ENCODE measurements around the gene RAB12.
A peak's percentile ranks its signal among the peaks of the same experiment; 100 is the strongest.
"Not testable (repeated sequence)": the region's sequence is repeated elsewhere in the genome, so short reads cannot be mapped to it uniquely, and the experiment has no call there.

The RAB12 gene

DNA sequence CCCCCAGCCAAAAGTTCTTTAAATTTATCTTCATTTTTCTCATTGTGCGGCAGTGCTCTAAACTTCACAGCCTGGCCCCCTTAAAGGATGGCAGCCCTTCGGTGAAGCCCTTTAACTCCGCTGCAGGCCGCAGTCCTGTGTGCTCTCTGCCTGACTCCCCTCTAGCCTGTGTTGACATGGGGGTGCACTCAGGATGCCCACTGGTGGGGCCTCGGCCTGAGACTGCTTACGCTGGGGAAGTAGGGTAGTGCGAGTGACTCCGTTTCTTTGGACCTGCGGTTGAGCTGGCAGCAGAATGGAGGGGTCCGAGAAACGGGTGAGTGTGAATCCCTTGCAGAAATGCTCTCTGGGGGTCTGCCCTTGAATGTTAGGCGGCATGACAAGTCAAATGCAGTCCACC is 5.6 kb downstream of the RAB12 start:
- H3K4me3 ChIP-seq (ENCODE audit: low read depth, low read length) = 0 out of 2 replicates have a peak overlapping the region, but pooled peaks have one; percentile 14
- H3K9ac ChIP-seq (ENCODE audit: low read depth, low read length) = peak overlapping the region; percentile 15; the same call in 1 of the 2 replicates
- peak overlapping the region; percentile 84 for H3K27ac ChIP-seq (ENCODE audit: low read depth, low read length)
- H3K4me1 ChIP-seq (ENCODE audit: control insufficient read depth, insufficient read depth, low read length) = peaks cover 75% of the 10 kb centered on the region
- H3K36me3 ChIP-seq (ENCODE audit: control insufficient read depth, insufficient read depth, low read length) = peaks cover 14% of the 10 kb centered on the region; the same call in 1 of the 2 replicates
- H3K9me3 ChIP-seq (ENCODE audit: control insufficient read depth, insufficient read depth, low read length) = no peaks in the 10 kb centered on the region
- no peaks in the 10 kb centered on the region for H3K27me3 ChIP-seq (ENCODE audit: control insufficient read depth, insufficient read depth, low read length)

DNA sequence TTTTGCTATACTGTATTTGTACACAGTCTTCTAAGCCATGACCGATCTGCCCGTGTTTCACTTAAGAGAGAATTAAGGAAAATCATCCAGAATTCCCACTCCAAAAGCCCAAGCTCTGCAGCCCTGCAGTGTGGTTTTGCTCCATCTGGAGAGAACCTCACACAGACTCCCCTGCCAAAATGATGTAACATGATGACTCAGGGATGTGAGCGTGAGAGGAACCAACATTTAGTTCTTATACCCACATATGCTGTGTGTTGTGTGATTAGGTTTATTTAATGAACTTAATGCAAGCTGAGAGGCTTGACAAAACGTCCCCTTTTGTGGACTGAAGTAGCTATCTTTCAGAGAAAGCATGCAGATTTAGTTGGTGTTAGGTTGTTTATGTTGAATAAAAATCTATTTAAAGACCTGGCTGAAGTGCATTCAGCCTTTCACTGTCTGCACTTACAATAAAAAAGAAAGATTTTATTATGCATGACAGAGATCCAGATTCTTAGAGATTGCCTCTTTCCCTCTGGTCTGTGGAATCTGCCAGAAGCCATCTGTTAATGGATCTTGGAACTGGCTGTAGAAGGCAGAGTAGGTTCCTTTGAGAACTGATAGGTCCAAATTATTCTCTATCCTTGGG is 6.3 kb downstream of the RAB12 start:
- Histone ChIP-seq H3K36me3 (ENCODE audit: control insufficient read depth, insufficient read depth, low read length) (peaks cover 14% of the 10 kb centered on the region; the same call in 1 of the 2 replicates), H3K4me1 (ENCODE audit: control insufficient read depth, insufficient read depth, low read length) (peaks cover 81% of the 10 kb centered on the region), H3K27me3 (ENCODE audit: control insufficient read depth, insufficient read depth, low read length) (no peaks in the 10 kb centered on the region), H3K9me3 (ENCODE audit: control insufficient read depth, insufficient read depth, low read length) (no peaks in the 10 kb centered on the region), H3K9ac (ENCODE audit: low read depth, low read length) (peak overlapping the region; percentile 15), H3K27ac (ENCODE audit: low read depth, low read length) (peak overlapping the region; percentile 84), H3K4me3 (ENCODE audit: low read depth, low read length) (peak overlapping the region; percentile 14)

DNA sequence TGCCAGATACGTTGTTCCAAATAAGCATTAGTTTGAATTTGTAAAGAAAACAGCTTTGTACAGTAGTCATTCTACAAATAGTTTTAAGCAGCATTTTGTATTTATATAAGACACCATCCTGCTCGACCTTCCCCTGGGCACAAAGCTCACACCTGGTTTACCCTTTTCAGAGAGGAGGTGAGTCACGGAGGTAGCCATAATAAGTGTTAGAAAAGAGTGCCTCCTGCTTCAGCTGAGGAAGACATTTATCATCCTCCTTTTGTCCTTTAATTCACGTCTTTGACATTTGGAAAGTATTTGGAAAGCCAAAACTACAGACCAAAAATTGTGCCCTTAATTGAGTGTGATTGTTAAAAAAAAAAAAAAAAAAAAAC is 6.8 kb downstream of the RAB12 start:
- Histone ChIP-seq H3K27ac (ENCODE audit: low read depth, low read length) (peak overlapping the region; percentile 84), H3K4me1 (ENCODE audit: control insufficient read depth, insufficient read depth, low read length) (peaks cover 81% of the 10 kb centered on the region), H3K4me3 (ENCODE audit: low read depth, low read length) (peak overlapping the region; percentile 14; the same call in 1 of the 2 replicates)

DNA sequence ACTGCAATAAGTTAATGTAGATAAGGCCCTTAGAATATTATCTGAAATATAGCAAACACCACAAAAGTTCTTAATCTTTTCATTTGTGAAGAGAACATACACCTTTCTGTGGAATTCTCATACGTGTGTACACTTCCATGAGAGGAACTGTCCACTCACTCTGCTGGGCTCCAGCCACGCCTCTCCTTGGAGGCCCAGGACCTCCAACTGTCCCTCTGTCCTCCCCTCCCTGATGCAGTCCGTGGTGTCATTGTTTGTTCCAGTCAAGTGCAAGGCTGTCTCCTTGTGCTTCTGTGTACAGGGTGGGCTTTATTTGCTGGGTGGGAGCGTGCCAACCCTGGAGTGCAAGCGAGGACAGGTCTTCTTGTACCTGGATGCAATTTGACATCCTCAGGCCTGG is 8.7 kb downstream of the RAB12 start:
- Histone ChIP-seq H3K4me1 (ENCODE audit: control insufficient read depth, insufficient read depth, low read length) (peaks cover 75% of the 10 kb centered on the region), H3K27me3 (ENCODE audit: control insufficient read depth, insufficient read depth, low read length) (no peaks in the 10 kb centered on the region), H3K27ac (ENCODE audit: low read depth, low read length) (no peak overlapping the region), H3K9me3 (ENCODE audit: control insufficient read depth, insufficient read depth, low read length) (no peaks in the 10 kb centered on the region), H3K4me3 (ENCODE audit: low read depth, low read length) (no peak overlapping the region), H3K9ac (ENCODE audit: low read depth, low read length) (no peak overlapping the region), H3K36me3 (ENCODE audit: control insufficient read depth, insufficient read depth, low read length) (peaks cover 7% of the 10 kb centered on the region; the same call in 1 of the 2 replicates)

More for the DNA sequence above, 6.8 kb downstream of the RAB12 start:
- Histone ChIP-seq H3K9ac (ENCODE audit: low read depth, low read length) (peak overlapping the region; percentile 15; the same call in 1 of the 2 replicates), H3K27me3 (ENCODE audit: control insufficient read depth, insufficient read depth, low read length) (no peaks in the 10 kb centered on the region), H3K9me3 (ENCODE audit: control insufficient read depth, insufficient read depth, low read length) (no peaks in the 10 kb centered on the region), H3K36me3 (ENCODE audit: control insufficient read depth, insufficient read depth, low read length) (peaks cover 14% of the 10 kb centered on the region; the same call in 1 of the 2 replicates)

DNA sequence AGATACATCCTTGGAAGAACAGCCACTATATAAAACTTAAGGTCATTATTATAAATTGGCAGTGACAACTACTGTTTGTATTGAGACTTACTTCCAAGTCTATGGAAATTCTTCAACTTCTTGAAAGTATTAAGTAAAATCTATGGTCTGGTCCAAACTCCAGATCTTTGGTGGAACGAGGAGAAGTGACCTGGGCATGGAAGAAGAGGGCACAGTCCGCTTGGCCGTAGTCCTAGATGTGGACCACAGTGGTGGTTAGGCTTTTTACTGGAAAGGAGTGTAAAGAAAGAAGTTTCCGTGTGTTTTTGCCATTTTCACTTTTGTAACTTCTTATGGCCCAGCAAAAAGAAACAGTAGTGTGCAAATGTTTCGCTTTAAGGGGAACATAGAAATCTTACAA is 9.8 kb downstream of the RAB12 start:
- Histone ChIP-seq H3K4me1 (ENCODE audit: control insufficient read depth, insufficient read depth, low read length) (peaks cover 75% of the 10 kb centered on the region), H3K36me3 (ENCODE audit: control insufficient read depth, insufficient read depth, low read length) (0 out of 2 replicates have a peak, but pooled peaks cover 3% of the 10 kb centered on the region), H3K9ac (ENCODE audit: low read depth, low read length) (no peak overlapping the region), H3K27ac (ENCODE audit: low read depth, low read length) (peak overlapping the region; percentile 29), H3K27me3 (ENCODE audit: control insufficient read depth, insufficient read depth, low read length) (no peaks in the 10 kb centered on the region), H3K9me3 (ENCODE audit: control insufficient read depth, insufficient read depth, low read length) (no peaks in the 10 kb centered on the region), H3K4me3 (ENCODE audit: low read depth, low read length) (no peak overlapping the region)

DNA sequence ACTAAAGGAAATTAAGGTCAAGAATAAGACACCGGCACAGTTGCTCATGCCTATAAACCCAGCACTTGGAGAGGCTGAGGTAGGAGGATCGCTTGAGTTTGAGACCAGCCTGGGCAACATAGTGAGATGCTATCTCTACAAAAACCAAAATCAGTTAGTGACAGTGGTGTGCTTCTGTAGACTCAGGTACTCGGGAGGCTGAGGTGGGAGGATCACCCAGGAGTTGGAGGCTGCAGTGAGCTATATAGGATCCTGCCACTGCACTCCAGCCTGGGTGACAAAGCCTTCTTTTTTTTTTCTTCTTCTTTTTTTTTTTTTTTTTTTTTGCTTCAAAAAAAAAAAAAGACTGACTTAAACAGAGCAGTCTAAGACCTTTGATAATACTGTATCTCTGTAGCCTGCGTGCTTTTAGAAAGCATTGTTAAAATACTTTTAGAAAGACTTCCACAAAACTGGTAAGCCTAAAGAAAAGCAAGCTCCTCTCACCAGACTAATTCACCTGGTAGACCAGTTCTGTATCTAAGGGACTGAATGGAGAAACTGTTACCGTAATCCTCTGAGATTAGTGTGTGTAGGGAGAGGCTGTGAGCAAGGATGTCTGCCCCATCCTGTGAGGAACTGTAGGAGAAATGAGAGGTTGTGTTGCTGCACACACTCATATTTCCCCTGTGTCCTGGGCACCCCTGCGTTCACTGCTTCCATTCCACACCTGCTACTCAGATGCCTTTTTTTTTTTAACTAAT is 10.8 kb downstream of the RAB12 start:
- peak overlapping the region; percentile 98 for H3K27ac ChIP-seq (ENCODE audit: low read depth, low read length)
- H3K27me3 ChIP-seq (ENCODE audit: control insufficient read depth, insufficient read depth, low read length) = no peaks in the 10 kb centered on the region
- H3K9me3 ChIP-seq (ENCODE audit: control insufficient read depth, insufficient read depth, low read length) = no peaks in the 10 kb centered on the region
- peaks cover 8% of the 10 kb centered on the region for H3K36me3 ChIP-seq (ENCODE audit: control insufficient read depth, insufficient read depth, low read length)
- H3K9ac ChIP-seq (ENCODE audit: low read depth, low read length) = no peak overlapping the region
- H3K4me3 ChIP-seq (ENCODE audit: low read depth, low read length) = no peak overlapping the region
- peaks cover 76% of the 10 kb centered on the region for H3K4me1 ChIP-seq (ENCODE audit: control insufficient read depth, insufficient read depth, low read length)

DNA sequence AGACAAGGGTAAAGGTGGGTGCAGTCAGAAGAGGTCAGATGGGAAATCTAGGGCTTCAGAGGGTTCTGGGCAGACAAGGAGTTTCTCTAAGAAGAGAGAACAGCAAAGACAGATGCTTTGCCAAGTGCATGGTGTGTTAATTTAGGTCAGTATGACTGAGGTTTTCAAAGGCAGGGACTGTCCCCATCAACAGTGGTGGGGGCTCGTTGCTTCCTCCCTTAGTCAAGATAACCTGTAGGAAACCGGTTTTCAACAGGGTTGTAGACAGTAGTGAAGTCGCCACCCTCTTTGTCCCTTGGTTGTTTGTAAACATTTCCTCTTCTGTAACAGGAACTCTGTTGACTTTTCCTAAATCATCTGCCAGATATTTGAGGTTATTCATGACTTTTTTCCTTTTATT is 11.6 kb downstream of the RAB12 start:
- Histone ChIP-seq H3K9ac (ENCODE audit: low read depth, low read length) (no peak overlapping the region), H3K9me3 (ENCODE audit: control insufficient read depth, insufficient read depth, low read length) (no peaks in the 10 kb centered on the region), H3K4me1 (ENCODE audit: control insufficient read depth, insufficient read depth, low read length) (peaks cover 75% of the 10 kb centered on the region), H3K27me3 (ENCODE audit: control insufficient read depth, insufficient read depth, low read length) (no peaks in the 10 kb centered on the region), H3K27ac (ENCODE audit: low read depth, low read length) (peak overlapping the region; percentile 98), H3K4me3 (ENCODE audit: low read depth, low read length) (peak overlapping the region; percentile 55; the same call in 1 of the 2 replicates), H3K36me3 (ENCODE audit: control insufficient read depth, insufficient read depth, low read length) (peaks cover 17% of the 10 kb centered on the region)

DNA sequence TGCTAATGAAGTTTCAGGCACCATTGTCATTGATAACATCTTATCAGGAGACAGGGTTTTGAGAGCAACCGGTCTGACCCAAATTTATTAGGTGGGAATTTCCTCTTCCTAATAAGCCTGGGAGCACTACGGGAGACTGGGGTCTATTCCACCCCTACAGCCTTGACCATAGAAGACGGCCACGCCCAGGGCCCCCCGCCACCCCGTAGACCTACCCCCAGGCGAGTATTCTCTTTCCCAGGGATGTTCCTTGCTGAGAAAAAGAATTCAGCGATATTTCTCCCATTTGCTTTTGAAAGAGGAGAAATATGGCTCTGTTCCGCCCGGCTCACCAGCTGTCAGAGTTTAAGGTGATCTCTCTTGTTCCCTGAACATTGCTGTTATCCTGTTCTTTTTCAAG is 13.4 kb downstream of the RAB12 start:
- H3K27me3 ChIP-seq (ENCODE audit: control insufficient read depth, insufficient read depth, low read length); H3K9ac ChIP-seq (ENCODE audit: low read depth, low read length); H3K9me3 ChIP-seq (ENCODE audit: control insufficient read depth, insufficient read depth, low read length): not testable (repeated sequence)
- Histone ChIP-seq H3K36me3 (ENCODE audit: control insufficient read depth, insufficient read depth, low read length) (peaks cover 32% of the 10 kb centered on the region), H3K4me1 (ENCODE audit: control insufficient read depth, insufficient read depth, low read length) (peaks cover 79% of the 10 kb centered on the region), H3K4me3 (ENCODE audit: low read depth, low read length) (peak overlapping the region; percentile 23; the same call in 1 of the 2 replicates), H3K27ac (ENCODE audit: low read depth, low read length) (peak overlapping the region; percentile 98)

DNA sequence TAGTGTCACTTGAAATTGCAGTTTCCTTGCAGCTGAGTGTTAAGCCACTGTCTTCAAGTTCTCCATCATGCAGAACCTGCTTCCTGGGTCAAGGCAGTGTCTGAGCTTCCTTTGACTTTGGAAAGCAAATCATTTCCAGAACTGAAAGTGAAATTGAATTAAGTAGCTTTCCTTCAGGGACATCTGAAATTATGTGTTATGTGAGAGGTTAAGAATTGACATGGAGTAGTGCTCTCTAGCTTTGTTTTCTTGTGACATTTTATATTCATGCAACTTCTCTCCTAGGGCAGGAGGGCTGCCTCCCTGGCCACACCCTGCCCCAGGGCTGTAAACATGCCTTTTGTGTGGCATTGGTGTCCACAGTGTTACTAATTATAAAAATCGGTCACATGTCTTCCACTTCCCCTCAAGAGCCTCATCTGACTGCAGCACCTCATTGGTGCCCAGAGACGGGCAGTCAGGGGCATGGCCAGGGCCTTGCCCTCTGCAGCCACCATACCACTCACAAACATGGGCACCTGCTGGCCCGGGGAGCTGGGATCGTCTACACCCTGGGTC is 14.4 kb downstream of the RAB12 start:
- Histone ChIP-seq H3K4me3 (ENCODE audit: low read depth, low read length) (peak overlapping the region; percentile 23), H3K9me3 (ENCODE audit: control insufficient read depth, insufficient read depth, low read length) (no peaks in the 10 kb centered on the region), H3K4me1 (ENCODE audit: control insufficient read depth, insufficient read depth, low read length) (peaks cover 89% of the 10 kb centered on the region), H3K36me3 (ENCODE audit: control insufficient read depth, insufficient read depth, low read length) (peaks cover 33% of the 10 kb centered on the region), H3K27ac (ENCODE audit: low read depth, low read length) (peak overlapping the region; percentile 98), H3K9ac (ENCODE audit: low read depth, low read length) (no peak overlapping the region), H3K27me3 (ENCODE audit: control insufficient read depth, insufficient read depth, low read length) (no peaks in the 10 kb centered on the region)

DNA sequence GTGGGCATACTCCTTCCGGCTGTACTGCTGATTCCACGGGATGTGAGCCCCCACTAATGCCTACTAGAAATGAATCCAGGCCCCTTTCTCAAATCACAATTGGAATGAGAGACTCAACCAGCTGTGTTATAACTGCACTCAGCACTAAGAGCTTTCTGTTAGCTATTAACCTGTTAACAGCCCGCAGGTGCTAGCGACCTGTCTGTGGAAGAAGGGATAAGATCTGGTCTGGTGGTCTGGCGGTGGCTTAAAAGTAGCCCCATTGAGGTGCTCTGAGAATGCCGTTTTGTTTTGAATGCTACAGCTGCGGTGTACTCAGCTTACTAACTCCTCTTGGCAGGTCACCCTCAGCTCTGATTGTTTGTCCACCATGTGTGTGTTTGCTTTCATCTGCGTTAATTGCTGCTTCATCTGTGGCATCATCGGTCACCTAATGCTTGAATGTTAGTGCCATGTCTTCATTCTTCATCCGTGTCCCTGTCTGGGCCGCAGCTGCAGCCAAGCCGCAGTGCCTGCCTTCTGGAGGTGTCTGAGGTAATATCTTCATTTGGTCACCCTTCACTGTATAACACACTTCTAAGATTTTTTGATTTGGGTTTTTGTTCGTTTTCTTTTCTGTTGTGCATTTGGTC is 16.3 kb downstream of the RAB12 start:
- Histone ChIP-seq H3K27me3 (ENCODE audit: control insufficient read depth, insufficient read depth, low read length) (no peaks in the 10 kb centered on the region), H3K9ac (ENCODE audit: low read depth, low read length) (no peak overlapping the region), H3K4me3 (ENCODE audit: low read depth, low read length) (no peak overlapping the region), H3K27ac (ENCODE audit: low read depth, low read length) (no peak overlapping the region), H3K9me3 (ENCODE audit: control insufficient read depth, insufficient read depth, low read length) (no peaks in the 10 kb centered on the region), H3K4me1 (ENCODE audit: control insufficient read depth, insufficient read depth, low read length) (peaks cover 90% of the 10 kb centered on the region), H3K36me3 (ENCODE audit: control insufficient read depth, insufficient read depth, low read length) (peaks cover 49% of the 10 kb centered on the region)
